GM12878 (cell line): ENCODE results near the gene SRRD. TPM values are rescaled to one million over a fixed set of nuclear protein-coding genes. Genes with fewer than 3 reads are reported as not detected.

ENCODE experiments used
- ATAC-seq: fragments of 200-7000 bp; cut with Tn5 transposase; 3 replicates; pipeline ENCODE4 v1.9.1; 2020; ENCODE audit warnings: mild to moderate bottlenecking, moderate library complexity
- BruUV-seq: library from RNA; stranded (reverse); fragments of 400-500 nt; replicated peaks from 2 replicates; lab custom pipeline; 2021; lab: Mats Ljungman, UMichigan
- CTCF ChIA-PET: fragments of 300-600 bp; sonication (Branson Sonifier 250); formaldehyde crosslinking; extraction: SDS; loops from one replicate; lab custom pipeline; 2021; ENCODE audit warnings: inconsistent platforms; lab: Yijun Ruan, JAX
- POLR2A ChIA-PET: fragments of 350-600 bp; formaldehyde crosslinking; extraction: SDS; loops from one replicate; lab custom pipeline; 2021; ENCODE audit warnings: inconsistent platforms; lab: Charles Lee
- RAD21 ChIA-PET: fragments of 300-600 bp; sonication (Branson Sonifier 250); formaldehyde crosslinking; loops from one replicate; lab custom pipeline; 2023; ENCODE audit warnings: antibody characterized with exemption; ENCODE audit not compliant: unreplicated experiment; lab: Charles Lee
- SMC1A ChIA-PET: fragments of 300-600 bp; sonication (Branson Sonifier 250); formaldehyde crosslinking; loops from one replicate; lab custom pipeline; 2023; ENCODE audit not compliant: unreplicated experiment, uncharacterized antibody; lab: Charles Lee
- DNase-seq: peaks from one replicate; pipeline ENCODE4 v3.0.0-alpha.2; 2011; ENCODE audit warnings: low read depth, low spot score
- FAIRE-seq: peaks from 3 replicates; lab custom pipeline; 2011; peaks lifted over from hg19 to GRCh38; lab: Jason Lieb, UNC
- H2AFZ ChIP-seq: 2 replicates; pipeline ENCODE4 v1.6.0; 2011; ENCODE audit warnings: low read depth, low read length, control low read depth; ENCODE audit not compliant: control insufficient read depth
- H3K27ac ChIP-seq: 2 replicates; pipeline ENCODE4 v1.5.1; 2011; ENCODE audit warnings: control low read depth; ENCODE audit not compliant: control insufficient read depth, insufficient read depth
- H3K27me3 ChIP-seq, 2 experiments: replicated peaks in 1 of 2; 2 replicates each; pipeline versions ENCODE4 v1.6.0 to v1.6.1; 2011; ENCODE audit warnings: low read length in 1 of 2; ENCODE audit not compliant: control insufficient read depth in 2 of 2, insufficient read depth in 2 of 2
- H3K36me3 ChIP-seq, 2 experiments: 2 replicates each; pipeline ENCODE4 v1.5.1; 2011; ENCODE audit warnings: low read length in 1 of 2; ENCODE audit not compliant: control insufficient read depth in 2 of 2, insufficient read depth in 2 of 2
- H3K4me1 ChIP-seq: 2 replicates; pipeline ENCODE4 v1.6.1; 2011; ENCODE audit warnings: mild to moderate bottlenecking, low read length, moderate library complexity, mixed read lengths; ENCODE audit not compliant: control insufficient read depth, insufficient read depth
- H3K4me2 ChIP-seq: 2 replicates; pipeline ENCODE4 v1.6.0; 2011; ENCODE audit warnings: control low read depth; ENCODE audit not compliant: control insufficient read depth, insufficient read depth
- H3K4me3 ChIP-seq: fragments of 200-600 bp; sonication (generic); 2 replicates; pipeline ENCODE4 v1.5.1; 2016
- H3K79me2 ChIP-seq: 2 replicates; pipeline ENCODE4 v1.6.0; 2011; ENCODE audit warnings: low read length; ENCODE audit not compliant: control insufficient read depth, insufficient read depth
- H3K9ac ChIP-seq: 2 replicates; pipeline ENCODE4 v1.8.0; 2011; ENCODE audit warnings: low read length, control low read depth, mixed read lengths; ENCODE audit not compliant: control insufficient read depth, insufficient read depth
- H3K9me3 ChIP-seq: replicated peaks from 3 replicates; pipeline ENCODE4 v1.5.1; 2011; ENCODE audit warnings: mild to moderate bottlenecking, low read length; ENCODE audit not compliant: control insufficient read depth, insufficient read depth
- H4K20me1 ChIP-seq: 2 replicates; pipeline ENCODE4 v1.6.0; 2011; ENCODE audit not compliant: control insufficient read depth, insufficient read depth
- ATF2 ChIP-seq: IDR thresholded peaks from 2 replicates; pipeline ENCODE4 v1.6.1; 2012; ENCODE audit warnings: low read length, inconsistent platforms
- CREM ChIP-seq: IDR thresholded peaks from 2 replicates; pipeline ENCODE4 v1.6.1; 2014; ENCODE audit warnings: antibody characterized with exemption, low read depth
- ESRRA ChIP-seq: IDR thresholded peaks from 2 replicates; pipeline ENCODE4 v1.6.1; 2012; ENCODE audit warnings: mild to moderate bottlenecking, low read length, improper control_type of control experiment
- KDM1A ChIP-seq: fragments of 200-600 bp; sonication (generic); IDR thresholded peaks from 2 replicates; pipeline ENCODE4 v1.6.1; 2016; ENCODE audit warnings: borderline replicate concordance
- MTA2 ChIP-seq: fragments of 450-650 bp; IDR thresholded peaks from 2 replicates; pipeline ENCODE4 v1.6.1; 2016; ENCODE audit warnings: low read depth, mild to moderate bottlenecking, moderate library complexity
- POLR2AphosphoS5 ChIP-seq: IDR thresholded peaks from 2 replicates; pipeline ENCODE4 v1.6.1; 2011; ENCODE audit warnings: mild to moderate bottlenecking, low read length, inconsistent platforms
- REST ChIP-seq: IDR thresholded peaks from 2 replicates; pipeline ENCODE4 v1.6.1; 2012; ENCODE audit warnings: mild to moderate bottlenecking, low read depth, low read length
- SIX5 ChIP-seq: IDR thresholded peaks from 2 replicates; pipeline ENCODE4 v1.6.1; 2011; ENCODE audit warnings: mild to moderate bottlenecking, low read depth, low read length, moderate library complexity; ENCODE audit not compliant: severe bottlenecking
- SPI1 ChIP-seq: IDR thresholded peaks from 2 replicates; pipeline ENCODE4 v1.6.1; 2011; ENCODE audit warnings: low read depth, mild to moderate bottlenecking, low read length, moderate library complexity, borderline replicate concordance; ENCODE audit not compliant: insufficient read depth
- TARDBP ChIP-seq: IDR thresholded peaks from 2 replicates; pipeline ENCODE4 v1.6.1; 2016; ENCODE audit warnings: borderline replicate concordance
- YY1 ChIP-seq: IDR thresholded peaks from 2 replicates; pipeline ENCODE4 v1.6.1; 2011; ENCODE audit warnings: low read depth, mild to moderate bottlenecking, low read length
- ZNF274 ChIP-seq: IDR thresholded peaks from one replicate; pipeline ENCODE4 v1.8.0; 2011; ENCODE audit not compliant: insufficient read length, insufficient read depth
- WGBS: methylation state at CpG from one replicate; pipeline ENCODE4 v1.1.6; 2016; ENCODE audit warnings: low lambda C conversion rate; ENCODE audit not compliant: insufficient replicate concordance, insufficient coverage; ENCODE audit errors: missing lambda C conversion rate; 5-methylcytosine and 5-hydroxymethylcytosine counted together
- in situ Hi-C: fragments of 300-500 bp; cut with MboI; formaldehyde crosslinking; loops from 9 replicates; pipeline ENCODE4 v1.14.3; 2018; ENCODE audit warnings: mixed read lengths
- intact Hi-C: fragments of 100-400 bp; cut with micrococcal nuclease; formaldehyde crosslinking; loops from one replicate; pipeline ENCODE4 v1.14.2; 2022; ENCODE audit not compliant: unreplicated experiment
- polyA plus RNA-seq, 11 experiments: library from polyadenylated mRNA; depleted of rRNA in 4 of 11; unstranded in 6 of 11; stranded (reverse) in 5 of 11; fragments of >200 nt; fragmentation: Nextera tagmentation in 4 of 11; fragmentation: Illumina TruSeq in 1 of 11; extraction: Ambion mirVana in 4 of 11; extraction: Trizol in 1 of 11; gene quantifications; 1 replicate in 1 of 11; 2 replicates in 10 of 11; pipeline versions ENCODE4 v1.2.1 to v1.2.3, GENCODE V29; 2011 to 2016; ENCODE audit warnings: inconsistent platforms in 2 of 11, missing spikeins in 2 of 11, low read depth in 1 of 11
- total RNA-seq, 4 experiments: library from RNA; depleted of rRNA in 3 of 4; stranded (reverse); fragments of >200 nt in 3 of 4; fragmentation: Illumina TruSeq in 1 of 4; extraction: Trizol in 1 of 4; gene quantifications; 2 replicates each; pipeline versions ENCODE4 v1.2.1 to v1.2.3, GENCODE V29; 2013 to 2021

Gene SRRD
- total and polyA plus RNA-seq, 10 of the 15 experiments (the other 5 are each of a cell fraction or from before 2014, with no cell fraction given), result 4.1 to 50.6 (median 27.5) TPM

GRCh38 chr22:26541167-26541819 lies 57.6 kb downstream of the SRRD start:
- FAIRE-seq, result no peak
- CTCF ChIA-PET, result interaction anchor here (1.0 kb wide), 1 partner anchor 8 kb away, joined by 3 read pairs; no protein-coding TSS in a partner anchor

More at GRCh38 chr22:26541167-26541819, 57.6 kb downstream of the SRRD start:
- no peak for DNase-seq
- H4K20me1 ChIP-seq, result no peaks in the 10 kb centered on the region
- no peaks in the 10 kb centered on the region for H3K9me3 ChIP-seq
- in situ Hi-C loops, result no loop called here
- H3K79me2 ChIP-seq, result no peaks in the 10 kb centered on the region
- no peak overlapping the region for H3K4me2 ChIP-seq
- BruUV-seq, result no TSS peak
- ChIA-PET POLR2A (no interaction called here), RAD21 (no interaction called here), SMC1A (no interaction called here)
- H3K27me3 ChIP-seq, result no peaks in the 10 kb centered on the region
- peaks cover 2 to 11% of the 10 kb centered on the region in 2 experiments; a peak in 3 of 4 replicates for H3K36me3 ChIP-seq
- H3K4me3 ChIP-seq, result no peak overlapping the region
- no peaks in the 10 kb centered on the region; the same call in 1 of the 2 replicates for H3K4me1 ChIP-seq
- no peak overlapping the region for H2AFZ ChIP-seq
- TF ChIP-seq SIX5, result no peak
- no peak for TF ChIP-seq CREM
- no peak for TF ChIP-seq MTA2
- no peak for TF ChIP-seq POLR2AphosphoS5
- TF ChIP-seq SPI1, result no peak
- TF ChIP-seq ATF2, result no peak
- no peak for TF ChIP-seq REST
- no peak for TF ChIP-seq KDM1A
- TF ChIP-seq YY1, result no peak
- no peak for TF ChIP-seq ESRRA
- no peak for TF ChIP-seq ZNF274
- TF ChIP-seq TARDBP, result no peak
- TF ChIP-seq, all 136 proteins: peak for 0
- no peak overlapping the region for H3K27ac ChIP-seq
- no peak overlapping the region for H3K9ac ChIP-seq
- ATAC-seq, result no peak
- WGBS, result 98% methylated on average over 44 of the region's 47 CpGs
- intact Hi-C loops, result no loop called here
